Glomerular endothelial cell (primary cell): ENCODE data around the gene ZNF488. TPM values are rescaled to one million over a fixed set of nuclear protein-coding genes. Genes with fewer than 3 reads are reported as not detected.
"Not testable (repeated sequence)": the region's sequence is repeated elsewhere in the genome, so short reads cannot be mapped to it uniquely, and the experiment has no call there.

Experiments
- DNase-seq: peaks from one replicate; pipeline ENCODE4 v3.0.0-alpha.2; 2011; ENCODE audit warnings: low read depth, low spot score; ENCODE audit errors: extremely low read depth
- total RNA-seq: library from RNA; depleted of rRNA; stranded (reverse); fragments of >200 nt; gene quantifications from 2 replicates; pipeline ENCODE4 v1.2.3, GENCODE V29; 2015

The ZNF488 gene
- total RNA-seq, 1 donor from 2014 or later, result not detected

DNA sequence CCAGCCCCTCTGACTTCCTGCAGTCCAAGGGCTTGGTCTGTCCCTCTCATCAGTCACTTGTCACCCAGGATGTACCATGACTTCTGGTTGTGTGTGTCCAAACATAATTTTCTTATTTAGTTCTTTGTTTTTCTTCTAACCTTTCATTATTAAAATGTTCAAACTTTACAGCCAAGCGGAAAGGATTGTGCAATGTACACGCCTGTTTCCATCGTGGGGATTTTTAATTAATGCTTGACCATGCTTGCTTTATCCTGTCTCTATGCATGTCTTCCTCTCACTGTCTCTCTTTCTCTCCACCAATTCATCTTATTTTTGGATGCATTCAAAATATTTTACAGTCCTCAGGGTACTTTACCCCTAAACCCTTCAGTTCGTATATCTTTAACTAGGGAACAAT lies 26.2 kb upstream of the ZNF488 start:
- DNase-seq, result no peak

DNA sequence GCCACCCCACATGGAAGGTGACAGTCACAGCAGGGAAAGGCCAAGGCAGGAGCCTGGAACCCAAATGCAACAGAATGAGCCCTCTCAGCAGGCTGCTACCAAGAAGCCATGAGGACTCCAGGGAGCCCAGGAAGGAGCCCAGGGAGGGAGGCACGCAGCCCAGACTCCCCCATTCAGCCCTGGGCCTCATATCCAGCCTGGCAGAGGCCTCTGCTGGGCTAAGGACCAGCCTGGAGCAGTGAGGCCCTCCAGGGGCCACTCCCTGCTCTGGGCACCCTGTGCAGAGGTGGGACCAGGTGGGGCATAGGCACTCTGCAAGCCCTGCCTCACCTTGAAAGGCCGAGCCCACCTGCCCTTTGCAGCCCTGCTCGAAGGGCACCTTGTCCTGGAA lies 25.8 kb upstream of the ZNF488 start:
- no peak for DNase-seq

DNA sequence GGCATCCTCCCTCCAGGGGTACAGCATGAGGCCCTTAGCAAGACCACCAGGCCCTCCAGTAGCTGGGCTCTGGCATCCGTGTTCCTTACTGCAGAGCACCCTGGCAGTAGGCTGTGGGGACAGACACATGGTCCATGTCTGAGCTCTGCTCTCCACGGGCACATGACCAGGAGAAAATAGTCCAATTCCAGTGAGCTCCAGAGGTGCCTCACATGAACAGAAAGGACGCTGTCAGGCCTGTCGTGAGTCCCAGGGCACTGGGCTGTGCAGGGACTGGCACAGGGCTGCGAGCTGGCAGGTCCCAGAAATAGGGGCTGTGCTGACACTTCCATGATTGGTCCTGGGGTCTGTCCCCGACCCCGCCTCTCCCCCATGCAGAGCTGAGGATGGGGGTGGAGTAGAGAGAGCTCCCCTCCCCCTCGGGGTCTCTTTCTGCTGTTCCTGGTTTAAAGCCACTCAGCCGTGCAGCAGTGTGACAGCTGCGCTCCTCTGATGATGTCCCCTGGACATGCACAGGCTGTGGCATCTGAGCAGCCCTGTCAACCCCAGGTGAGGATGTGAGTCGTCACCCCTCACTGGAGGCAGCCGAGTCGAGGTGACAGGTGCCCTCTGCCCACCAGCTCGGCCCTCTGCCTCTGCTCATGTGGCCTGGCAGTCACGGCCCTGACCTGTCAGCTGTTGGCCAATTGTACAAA lies 25.2 kb upstream of the ZNF488 start:
- no peak for DNase-seq

DNA sequence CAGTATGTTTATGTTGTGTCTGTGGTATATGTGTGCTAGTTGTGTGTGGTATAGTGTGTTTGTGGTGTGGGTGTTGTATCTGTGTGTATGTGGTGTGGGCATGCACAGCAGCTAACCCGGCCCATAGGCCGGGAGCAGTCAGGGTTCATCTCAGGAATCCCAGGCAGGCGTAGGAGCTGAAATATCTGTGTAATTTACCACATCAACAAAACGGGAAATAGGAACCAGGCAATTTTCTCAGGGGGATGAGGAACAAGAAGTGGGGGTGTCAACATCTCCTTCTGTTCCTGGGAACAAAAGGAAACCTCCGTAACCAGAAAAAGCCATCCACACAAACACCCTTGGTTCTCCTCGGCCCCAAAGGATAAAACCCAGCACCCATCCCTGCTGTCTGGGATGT lies 24.5 kb upstream of the ZNF488 start:
- no peak for DNase-seq

DNA sequence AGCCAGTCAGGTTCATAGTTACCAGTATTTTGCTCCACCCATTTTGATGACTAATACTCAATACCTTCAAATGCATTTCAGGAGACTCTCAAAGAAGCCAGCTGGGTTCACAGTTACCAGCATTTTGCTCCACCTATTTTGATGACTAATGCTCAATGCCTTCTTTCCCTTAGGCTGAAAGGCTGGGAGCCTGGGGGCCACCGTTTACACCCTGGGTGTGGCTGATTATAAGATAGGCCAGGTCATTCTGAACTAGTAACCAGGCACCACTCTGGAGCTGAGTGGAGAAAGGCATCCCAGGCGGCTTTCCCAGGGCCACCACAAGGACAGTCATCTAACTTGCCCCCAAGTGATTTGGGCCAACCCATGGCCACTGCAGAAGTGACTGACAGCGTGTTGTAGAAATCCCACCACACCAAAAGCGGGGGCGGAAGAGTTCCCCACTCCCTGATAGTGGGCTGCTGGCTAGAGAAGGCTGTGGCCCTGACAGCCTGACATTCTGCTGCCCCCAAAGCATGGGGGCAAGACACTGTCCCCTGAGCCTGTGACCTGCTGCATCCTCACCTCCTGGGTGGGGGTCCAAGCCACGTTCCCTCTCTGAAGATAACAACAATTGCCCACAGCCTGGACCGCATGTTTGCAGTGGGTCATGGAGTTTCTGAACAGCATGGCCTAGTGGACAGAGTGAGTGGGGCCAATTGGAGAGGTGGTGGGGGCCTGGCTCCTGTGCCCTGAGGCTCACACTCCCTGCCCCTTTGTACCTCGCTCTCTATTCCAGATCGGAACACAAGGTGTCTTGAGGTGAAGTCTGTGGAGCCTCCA lies 23.0 kb upstream of the ZNF488 start:
- DNase-seq, result no peak

DNA sequence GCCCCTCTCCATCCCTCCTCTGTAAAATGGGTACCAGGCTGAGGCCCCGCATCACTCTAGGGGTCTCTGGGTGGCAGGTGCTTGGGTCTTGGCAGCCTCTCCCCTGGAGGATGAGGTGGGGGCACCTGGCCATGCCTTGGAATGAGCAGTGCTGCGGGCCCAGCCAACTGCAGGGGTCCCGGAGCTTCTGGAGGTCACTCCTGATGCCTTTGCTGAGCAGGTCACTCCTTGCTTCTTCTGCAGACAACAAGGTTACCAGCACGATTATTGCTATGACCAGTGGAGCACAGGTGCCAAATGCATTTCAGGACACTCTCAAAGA lies 22.4 kb upstream of the ZNF488 start:
- DNase-seq, result no peak

DNA sequence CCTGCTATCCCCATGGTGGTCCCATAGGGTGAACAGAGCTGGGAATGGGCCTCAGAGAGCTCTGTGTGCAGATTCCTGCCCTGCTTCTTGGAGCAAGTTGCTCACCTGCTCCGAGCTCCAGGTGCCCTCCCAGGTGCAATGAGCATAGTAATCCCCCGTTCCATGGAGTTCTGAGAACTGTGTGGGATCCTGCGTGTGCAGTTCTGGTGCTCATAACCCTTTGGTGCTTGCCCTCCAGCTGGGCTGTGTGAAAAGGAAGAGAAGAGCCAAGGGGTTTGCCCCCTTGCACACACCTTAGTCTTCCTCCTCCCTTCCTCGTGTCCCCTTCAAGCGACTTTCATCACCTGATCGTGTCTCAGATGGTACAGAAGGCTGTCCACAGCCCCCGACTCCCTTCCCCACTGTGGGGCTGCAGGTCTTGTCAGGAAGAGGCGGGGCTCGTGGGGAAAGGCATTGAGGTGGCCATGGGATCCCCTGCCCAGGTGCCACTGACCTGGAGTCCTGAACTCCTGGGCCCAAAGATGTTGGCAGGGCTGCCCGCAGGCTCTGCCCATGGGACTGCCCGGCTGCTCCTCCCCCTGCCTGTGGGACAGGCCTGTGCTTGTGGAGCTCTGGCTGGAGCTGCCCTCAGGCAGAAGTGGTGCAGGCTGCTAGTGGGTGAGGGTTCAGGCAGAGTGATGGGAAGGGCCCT lies 21.9 kb upstream of the ZNF488 start:
- no peak for DNase-seq

DNA sequence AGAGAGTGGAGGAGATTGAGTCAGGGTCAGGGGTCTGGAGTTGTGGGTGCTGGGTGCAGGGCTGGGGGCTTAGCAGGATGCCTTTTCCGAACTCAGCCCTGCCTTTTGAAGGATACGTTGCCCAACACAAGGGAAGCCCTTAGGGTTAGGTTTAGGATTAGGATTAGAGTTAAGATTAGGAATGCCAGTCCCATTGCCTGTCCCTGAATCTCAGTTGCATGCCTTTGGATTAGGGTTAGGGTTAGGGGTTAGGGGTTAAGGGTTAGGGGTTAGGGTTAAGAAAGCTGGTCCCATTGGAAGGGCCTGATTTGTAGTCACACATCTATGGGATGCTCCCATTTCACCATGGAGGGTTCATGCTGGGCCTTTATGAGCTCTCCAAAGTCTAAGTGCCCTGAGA lies 20.8 kb upstream of the ZNF488 start:
- DNase-seq, result no peak

DNA sequence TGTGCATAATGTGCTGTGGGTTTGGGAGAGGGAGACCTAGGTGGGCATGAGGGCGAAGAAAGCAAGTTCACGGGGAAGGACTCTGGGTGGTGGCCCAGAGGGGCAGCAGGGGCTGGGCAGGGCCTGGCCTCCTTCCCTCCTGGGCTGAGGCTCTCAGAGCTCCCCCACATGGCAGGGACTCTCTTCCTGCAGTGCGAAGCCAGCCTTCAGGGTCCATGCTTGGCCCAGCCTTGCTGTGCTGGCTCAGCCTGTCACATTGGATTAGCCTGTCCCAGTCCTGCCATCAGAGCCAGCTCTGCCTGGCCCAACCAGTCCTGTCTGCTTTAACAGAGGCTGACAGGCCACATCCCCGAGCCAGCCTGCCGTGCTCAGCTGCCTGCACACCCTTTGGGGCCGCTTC lies 20.4 kb upstream of the ZNF488 start:
- DNase-seq, result no peak

DNA sequence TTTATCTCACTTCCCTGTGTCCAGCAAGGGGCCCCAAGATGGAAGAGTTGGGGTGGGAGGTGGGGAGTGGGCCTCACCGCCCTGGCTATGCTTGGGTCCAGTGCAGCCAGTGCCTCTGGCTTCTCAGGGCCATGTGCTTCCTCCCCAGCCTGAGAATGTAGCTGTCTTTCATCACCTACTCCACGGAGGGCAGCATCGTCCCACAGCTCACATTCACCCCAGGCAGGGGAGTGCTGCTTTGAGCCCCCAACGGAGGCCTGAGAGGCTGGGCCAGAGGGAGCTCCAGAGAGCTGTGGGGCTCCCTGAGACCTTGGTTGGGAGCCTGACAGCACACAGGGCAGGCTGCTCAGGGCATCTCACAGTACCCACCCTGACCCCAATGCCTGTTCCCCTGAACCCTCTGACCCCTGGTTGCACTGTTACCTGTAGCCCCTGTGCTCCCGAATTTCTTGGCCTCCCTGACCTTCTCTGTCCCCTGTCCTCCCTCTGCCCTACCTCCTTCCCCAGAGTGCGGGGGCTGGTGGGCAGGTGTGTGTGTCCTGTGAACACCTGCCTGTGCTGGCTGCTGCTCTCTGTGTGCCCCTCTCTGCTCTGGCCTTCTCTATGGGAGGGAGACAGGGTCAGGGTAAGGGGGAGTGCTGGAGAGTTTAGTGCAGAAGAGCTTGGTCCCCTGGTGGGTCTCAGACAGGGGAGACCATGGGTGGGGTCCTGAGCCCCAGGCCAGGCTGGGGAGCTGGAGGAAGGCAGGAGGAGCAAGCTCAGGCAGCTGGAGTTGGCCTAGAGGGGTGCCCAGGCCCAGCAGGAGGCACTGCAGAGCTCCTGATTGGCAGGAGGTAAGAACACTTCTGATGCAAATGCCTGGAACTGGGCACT lies 19.6 kb upstream of the ZNF488 start:
- no peak for DNase-seq

DNA sequence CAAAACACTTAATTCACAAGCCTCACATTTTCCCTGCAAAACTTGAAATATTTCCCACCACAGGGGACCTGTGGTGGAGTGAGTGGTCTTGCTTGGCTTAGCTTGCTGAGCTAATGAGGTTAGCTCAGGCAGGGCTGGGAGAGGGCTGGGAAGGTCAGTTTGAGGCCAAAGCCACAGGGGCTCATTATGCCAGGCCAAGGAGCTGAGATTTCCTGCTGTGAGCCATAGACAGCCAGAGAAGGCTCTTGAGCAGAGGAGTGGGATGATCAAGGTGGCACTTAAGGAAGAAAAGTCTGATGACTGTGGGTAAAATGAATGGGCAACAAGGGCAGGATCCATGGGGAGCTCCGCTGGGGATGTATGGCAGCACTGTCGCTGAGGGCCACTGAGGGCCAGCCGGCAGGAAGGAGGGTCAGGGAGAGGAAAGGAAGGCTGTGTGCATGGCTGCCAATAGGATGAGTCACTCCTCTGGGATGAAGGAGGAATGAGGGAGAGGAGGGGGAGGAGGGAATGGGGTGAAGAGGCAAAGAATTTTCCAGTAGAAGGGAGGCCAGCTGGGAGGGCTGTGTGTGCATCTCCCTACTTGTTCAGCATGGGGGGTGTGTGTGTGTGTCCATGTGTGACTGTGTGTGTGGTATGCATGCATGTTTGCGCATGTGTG lies 18.7 kb upstream of the ZNF488 start:
- no peak for DNase-seq

DNA sequence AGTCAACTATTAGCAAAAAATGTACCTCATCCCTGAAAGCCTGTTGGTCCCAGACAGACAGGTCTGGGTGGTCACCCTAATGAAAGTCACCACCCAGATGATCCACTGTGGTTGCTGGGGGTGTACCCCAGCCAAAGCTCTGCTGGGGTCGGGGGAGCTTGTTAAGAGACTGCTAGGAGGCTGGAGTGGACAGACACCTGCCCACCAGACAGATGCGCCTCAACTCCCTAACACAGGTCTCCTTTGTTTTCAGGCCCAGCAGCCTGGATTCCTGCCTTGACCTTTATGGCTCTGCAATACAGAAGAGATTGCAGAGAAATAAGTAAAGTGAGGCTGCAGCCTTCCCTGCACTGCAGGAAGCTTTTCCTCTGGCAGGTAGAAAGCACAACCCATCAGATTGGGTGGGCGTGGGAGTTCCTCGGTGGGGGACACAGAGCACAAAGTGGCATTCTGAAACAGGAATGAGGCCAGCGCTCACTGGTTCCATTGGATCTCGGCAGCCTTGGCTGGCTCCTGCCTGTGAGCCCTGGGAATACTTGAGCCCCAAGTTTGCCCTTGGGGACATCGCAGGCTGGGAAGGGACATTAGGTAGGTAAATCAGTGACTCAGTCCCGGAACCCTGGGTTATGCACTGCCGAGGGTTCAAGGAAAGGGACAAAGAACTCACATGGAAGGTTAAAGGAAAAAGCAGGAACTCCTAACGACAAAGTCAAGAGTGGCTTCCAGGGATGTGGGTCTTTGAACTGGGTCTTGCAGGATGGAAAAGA lies 18.0 kb upstream of the ZNF488 start:
- no peak for DNase-seq

DNA sequence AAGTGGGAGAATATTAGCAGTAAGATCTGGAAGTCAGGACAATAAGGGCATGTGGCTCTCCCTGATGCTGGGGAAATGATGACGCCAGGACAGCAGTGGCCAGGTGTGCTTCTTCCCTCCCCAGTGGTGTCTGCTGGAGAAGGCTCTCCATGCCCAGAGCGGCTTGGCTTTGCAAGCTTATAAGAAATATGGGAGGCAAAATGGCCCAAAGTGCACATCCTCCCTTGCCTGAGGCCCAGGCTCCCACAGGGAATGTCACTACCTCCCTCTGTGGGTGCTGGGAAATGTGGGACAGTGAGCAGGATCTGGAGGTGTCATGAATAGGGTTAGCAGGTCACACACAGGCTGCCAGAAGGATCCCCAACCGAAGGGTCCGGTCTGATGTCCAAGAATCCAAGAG lies 17.1 kb upstream of the ZNF488 start:
- no peak for DNase-seq

DNA sequence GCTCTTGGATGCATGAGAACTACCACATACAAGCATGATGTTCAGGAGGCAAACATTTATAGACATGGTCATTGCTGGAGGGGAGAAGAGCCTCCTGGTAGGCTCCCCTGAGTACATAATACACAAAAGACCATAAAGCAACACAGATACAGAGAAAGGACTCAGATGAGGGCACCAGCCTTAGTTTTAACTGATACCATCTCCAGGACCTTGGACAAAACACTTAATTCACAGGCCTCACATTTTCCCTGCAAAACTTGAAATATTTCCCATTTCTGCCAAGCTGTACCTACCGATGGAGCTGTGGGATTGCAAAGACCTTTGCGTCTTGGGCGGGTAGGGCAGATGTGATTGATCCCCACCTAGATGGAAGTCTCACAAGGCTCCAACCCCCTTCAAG lies 16.7 kb upstream of the ZNF488 start:
- DNase-seq, result no peak

DNA sequence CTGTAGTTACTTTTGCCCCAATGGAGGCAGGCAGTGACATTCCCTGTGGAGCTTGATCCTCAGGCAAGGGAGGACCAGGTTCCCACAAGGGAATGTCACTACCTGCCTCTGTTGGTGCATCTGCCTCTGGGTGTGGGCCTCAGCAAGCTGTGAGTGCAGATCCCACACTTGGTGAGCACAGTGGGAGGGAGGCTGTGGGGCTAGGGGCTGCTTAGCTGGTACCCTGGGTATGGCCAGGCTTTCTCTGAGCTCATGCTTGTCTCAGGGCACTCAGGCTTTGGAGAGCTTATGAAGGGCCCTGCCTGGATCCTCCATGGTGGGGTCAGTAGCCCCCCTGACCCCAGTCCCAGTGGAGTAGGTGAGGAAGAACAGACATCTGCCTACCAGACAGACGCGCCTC lies 16.2 kb upstream of the ZNF488 start:
- DNase-seq, result no peak

DNA sequence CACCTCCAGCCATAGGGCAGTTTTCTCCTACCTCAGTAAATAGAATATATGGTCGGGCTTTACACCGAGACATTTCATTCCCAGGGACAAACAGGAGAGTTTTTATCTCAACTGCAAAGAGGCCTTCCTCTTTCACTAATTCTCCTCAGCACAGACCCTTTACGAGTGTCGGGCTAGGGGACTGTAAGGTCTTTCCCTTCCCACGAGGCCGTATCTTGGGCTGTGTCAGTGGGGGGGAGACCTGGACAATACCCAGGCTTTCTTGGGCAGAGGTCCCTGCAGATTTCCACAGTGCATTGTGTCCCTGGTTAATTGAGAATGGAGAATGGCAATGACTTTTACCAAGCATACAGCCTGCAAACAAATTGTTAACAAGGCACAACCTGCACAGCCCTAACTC lies 13.2 kb upstream of the ZNF488 start:
- DNase-seq, result no peak

DNA sequence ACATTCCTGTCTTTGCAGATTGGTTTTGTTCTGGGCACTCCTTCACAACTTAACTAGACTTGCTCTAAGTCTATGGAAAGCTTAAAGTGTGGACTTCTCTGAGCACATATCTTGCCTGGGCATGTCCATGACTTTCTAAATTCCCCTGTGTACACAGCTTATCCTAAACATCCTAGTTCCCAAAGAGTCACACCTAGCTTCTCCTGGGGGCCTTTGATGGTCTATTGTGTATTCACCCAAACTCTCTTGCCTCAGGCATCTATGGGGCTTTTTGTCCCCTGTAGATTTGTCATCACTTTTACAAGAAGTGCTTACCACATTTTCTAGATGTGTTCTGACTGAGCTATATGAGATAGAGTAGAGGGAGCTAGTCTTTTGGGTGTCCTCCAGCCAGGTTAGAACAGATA lies 12.2 kb upstream of the ZNF488 start:
- no peak for DNase-seq

DNA sequence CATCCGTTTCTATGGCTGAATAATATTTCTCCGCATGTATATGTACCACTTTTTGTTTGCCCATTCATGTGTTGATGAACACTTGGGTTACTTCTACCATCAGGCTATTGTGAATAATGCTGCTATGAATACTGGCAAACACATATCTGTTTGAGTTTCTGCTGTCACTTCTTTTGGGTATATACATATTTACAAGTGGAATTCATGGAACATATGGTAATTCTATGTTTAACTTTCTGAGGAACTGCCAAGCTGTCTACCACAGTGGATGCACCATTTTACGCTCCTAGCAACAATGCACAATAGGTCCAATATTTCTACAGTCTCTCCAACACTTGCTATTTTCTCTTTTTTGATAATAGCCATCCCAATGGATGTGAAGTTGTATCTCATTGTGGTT lies 5.5 kb upstream of the ZNF488 start:
- DNase-seq, result no peak

DNA sequence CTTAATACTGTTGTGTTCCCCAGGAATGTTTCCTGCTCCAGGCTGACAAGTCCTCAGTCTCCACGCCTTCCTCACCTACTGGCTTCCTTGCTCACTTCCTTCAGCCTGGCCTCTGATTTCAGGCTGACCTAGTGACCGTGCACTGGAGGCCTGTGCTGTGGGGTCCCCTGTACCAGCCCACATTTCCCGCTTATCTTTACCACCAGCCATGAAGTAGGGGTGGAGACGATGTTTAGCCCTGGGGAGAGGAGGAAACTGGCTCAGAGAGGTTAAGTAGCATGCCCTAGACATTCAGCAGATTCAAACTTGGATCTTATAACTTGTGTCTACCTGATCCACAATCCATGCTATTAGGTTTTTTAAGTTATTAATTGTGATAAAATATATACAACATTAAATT lies 4.8 kb upstream of the ZNF488 start:
- DNase-seq, result no peak

DNA sequence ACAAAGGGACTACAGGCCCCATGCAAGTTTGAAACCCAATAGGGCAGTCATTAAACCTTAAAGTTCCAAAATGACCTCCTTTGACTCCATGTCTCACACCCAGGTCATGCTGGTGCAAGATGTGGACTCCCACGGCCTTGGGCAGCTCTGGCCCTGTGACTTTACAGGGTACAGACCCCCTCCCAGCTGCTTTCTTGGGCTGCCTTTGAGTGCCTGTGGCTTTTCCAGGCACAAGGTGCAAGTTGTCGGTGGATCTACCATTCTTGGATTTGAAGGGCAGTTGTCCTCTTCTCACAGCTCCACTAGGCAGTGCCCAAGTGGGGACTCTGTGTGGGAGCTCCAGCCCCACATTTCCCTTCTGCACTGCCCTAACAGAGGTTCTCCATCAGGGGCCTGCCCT lies 2.0 kb upstream of the ZNF488 start:
- not testable (repeated sequence) for DNase-seq
